Bone marrow (tissue), 2 donors: ENCODE data around the gene BANP.
"Not testable (repeated sequence)": the region's sequence is repeated elsewhere in the genome, so short reads cannot be mapped to it uniquely, and the experiment has no call there.

Experiments used
- DNase-seq, 2 donors: peaks; one replicate each; lab custom pipeline; 2025; lab: John Stamatoyannopoulos, UW

BANP gene, protein sequence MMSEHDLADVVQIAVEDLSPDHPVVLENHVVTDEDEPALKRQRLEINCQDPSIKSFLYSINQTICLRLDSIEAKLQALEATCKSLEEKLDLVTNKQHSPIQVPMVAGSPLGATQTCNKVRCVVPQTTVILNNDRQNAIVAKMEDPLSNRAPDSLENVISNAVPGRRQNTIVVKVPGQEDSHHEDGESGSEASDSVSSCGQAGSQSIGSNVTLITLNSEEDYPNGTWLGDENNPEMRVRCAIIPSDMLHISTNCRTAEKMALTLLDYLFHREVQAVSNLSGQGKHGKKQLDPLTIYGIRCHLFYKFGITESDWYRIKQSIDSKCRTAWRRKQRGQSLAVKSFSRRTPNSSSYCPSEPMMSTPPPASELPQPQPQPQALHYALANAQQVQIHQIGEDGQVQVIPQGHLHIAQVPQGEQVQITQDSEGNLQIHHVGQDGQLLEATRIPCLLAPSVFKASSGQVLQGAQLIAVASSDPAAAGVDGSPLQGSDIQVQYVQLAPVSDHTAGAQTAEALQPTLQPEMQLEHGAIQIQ

DNA sequence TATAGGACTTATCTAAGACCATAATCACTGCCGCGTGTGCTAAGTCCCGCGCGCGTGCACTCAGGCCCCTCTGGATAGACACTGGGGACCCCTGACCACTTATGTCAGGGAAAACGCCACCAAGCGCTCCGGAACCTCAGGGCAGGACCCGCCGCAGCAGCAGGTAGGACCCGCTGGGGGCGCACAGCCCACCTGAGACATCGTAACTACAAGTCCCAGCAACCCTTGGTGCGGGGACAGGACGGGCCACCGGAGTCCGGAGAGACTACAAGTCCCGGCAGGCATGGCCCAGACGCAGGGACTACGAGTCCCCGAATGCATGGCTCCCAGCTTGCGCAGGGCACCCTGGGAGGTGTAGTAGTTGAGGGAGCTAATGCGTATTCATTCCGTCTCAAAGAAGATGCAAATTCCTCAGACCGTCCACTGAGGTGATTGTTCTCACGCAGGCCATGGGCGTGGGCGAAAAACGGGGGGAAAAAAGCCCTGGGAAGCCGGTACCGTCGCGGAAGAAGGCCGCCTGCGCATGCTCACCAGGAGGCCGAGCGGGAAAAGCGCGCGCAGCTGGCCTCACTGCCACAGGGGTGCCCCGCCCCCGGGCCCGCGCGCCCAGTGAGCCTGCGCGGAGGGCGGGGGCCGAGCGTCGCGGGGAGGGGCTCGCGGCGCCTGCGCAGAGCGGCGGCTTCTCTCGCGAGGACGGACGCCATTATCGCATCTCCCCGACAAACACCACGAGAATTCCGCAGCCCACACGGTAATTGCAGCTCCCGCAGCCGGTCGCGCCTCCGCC, at the start of gene BANP:
Gene BANP, plus strand, starts transcription at position 670 of the 787 bp plus-strand sequence. CDS start 23,682 bp downstream, outside the sequence.
- DNase-seq, result peak; percentile 89 to 93

DNA sequence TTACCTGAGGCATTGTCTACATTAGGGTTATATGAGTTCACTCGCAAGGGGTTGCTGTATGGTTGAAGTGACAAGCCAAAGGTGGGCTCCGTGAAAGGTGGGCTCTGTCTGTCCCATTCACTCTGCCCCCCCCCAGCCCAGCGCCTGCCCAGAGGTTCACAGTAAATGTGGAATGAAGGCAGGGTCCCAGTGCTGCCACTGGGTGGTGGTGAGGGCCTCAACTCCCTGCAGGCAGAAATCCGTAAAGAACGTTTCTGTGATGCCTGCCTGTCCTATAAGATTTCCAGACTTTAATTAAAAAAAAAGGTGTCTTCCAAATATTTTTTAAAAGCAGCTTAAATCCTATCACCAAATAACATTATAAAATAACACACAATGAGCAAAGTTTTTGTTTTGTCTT, 46.3 kb upstream of the BANP start:
- not testable (repeated sequence) for DNase-seq

DNA sequence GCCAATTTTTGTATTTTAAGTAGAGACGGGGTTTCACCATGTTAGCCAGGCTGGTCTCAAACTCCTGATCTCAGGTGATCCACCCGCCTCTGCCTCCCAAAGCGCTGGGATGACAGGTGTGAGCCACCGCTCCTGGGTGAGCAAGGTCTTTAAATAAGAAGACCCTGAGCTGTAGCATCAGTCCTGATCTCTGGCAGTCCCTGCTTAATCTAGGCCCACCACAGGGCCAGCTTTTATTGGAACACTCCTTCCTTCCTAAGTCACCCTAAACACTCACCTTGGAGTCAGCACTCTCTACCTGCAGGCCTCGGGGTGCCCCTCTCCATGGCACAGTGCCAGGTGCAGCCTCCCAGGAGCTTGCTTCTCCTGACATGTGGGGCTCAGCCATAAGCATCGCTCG, 45.7 kb upstream of the BANP start:
- not testable (repeated sequence) for DNase-seq

DNA sequence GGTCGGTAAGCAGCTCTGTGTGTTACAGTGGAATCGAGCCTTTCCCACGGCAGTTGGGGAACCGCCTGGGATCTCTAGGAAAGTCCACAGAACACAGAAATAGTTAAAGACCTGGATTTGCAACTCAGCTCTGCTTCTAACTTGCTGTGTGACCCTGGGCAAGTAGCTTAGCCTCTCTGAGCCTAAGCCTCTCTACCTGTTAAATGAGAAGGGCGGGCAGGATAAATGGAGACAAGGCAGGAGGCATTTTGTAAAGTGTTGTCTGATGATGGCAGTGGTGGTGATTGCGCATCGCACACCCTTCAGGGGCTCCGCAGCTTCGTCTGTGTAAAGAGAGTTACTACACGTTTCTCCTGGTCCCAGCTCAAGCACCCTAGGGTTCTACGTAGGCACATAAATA, 43.1 kb upstream of the BANP start:
- not testable (repeated sequence) for DNase-seq

DNA sequence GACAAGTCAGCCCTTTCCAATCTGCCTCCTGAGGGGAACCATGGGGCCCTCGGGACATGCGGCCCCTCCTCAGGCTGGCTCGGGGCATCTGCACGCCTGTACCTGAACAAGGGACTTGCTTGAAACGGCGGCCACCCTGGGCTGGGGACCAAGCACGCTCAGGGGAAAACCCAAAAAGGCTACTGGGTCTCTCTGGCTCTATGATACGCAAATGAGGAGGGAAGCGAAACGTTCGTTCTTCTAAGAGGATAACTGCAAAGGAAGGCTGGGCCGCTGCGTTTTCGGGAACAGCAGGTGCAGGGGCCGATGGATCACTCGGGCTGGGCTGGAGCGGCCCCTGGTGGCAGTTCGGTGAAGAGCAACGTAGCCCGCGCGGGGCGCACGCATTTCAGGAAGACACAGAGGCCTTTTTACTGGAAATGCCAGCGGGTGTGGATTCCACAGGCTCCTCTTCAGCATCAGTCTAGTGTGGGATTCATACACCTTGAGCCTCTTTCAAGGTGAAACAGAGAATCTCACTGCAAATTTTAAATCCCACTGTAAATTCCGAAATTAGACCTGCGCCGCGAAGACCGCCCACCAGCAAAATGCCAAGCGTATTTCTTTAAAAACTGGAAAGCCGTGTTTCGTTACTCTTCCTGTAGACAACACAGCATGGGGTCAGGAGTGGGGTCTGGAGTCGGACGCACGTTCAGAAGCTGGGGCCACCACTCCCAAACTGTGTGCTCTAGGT, 41.9 kb upstream of the BANP start:
- peak; percentile 51 to 52 for DNase-seq

DNA sequence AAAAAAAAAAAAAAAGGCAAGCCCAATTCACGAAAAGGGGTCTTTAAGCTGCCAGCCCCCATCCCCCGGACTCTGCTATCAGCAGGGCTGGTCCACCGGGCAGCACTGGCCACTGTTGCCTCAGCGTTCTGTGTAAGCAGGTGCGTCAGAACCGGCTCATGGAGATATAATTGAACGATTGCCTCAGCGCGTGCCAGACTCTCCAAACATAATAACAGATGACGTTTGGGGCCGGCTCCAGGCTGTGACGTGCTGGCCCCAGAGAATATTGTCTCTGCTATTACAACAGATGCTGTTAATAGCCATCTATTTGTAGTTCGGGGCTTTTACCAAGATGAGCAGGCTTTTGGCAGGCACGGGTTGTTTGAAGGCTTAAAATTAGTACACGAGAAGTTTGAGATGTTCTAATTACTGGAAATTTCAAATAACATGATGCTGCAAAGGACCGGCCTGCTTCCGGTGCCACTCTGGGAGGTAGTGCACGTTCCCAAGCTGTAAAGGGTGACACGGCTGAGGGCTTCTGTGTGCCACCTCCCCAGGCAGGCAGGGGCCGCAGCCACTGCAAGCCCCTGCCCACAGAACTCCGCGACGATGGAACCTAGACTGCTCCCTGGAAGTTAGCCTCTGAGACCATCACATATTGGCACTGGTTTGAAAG, 40.0 kb upstream of the BANP start:
- DNase-seq, result not testable (repeated sequence)

DNA sequence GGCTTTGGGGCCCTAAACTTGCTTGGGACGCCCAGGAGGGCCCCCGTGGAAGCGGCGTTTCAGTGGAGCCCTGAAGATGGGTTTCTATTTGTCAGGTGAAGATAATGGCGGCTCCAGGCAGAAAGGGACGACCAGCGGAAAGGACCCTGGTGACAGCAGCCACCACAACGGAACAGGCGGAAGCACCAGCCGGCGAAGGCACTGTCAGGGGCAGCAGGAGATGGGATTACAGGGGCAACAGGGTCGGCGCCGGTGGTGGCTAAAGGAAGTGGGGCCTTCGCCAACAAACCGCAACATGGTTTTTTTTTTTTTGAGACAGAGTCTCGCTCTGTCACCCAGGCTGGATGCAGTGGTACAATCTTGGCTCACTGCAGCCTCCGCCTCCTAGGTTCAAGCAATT, 38.5 kb upstream of the BANP start:
- DNase-seq, result not testable (repeated sequence)

DNA sequence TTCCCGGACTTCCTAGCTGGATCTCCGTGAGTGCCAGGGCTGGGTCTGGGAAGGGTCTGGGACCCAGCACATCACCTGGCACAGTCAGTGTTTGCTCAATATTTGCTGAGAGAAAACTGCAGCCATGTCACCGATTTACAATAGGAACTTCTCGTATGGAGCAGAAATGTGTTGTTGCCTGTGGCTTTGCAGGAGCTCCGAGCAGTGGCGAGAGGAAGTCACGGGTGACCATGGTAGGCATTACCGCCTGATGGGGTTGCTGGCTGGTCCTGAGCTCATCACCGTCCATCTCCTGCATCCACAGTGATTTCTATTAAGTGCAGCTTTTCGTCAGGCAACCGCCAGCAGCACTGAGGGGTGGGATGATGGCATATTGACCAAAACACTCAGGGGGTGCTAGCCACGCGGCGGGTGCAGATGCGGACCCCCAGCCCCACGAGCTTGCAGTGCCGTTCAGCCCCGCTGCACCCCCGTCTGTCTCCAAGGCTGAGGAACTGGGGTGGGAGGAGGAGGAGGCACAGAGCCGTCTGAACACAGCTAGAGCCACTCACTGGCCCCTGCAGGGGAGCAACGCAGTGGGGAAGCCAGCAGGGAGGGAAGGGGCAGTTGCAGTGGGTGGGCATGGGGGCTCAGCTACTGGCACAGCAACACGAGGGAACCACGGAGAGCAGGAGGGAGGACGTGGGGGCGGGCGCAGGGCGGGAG, 37.1 kb upstream of the BANP start:
- not testable (repeated sequence) for DNase-seq

DNA sequence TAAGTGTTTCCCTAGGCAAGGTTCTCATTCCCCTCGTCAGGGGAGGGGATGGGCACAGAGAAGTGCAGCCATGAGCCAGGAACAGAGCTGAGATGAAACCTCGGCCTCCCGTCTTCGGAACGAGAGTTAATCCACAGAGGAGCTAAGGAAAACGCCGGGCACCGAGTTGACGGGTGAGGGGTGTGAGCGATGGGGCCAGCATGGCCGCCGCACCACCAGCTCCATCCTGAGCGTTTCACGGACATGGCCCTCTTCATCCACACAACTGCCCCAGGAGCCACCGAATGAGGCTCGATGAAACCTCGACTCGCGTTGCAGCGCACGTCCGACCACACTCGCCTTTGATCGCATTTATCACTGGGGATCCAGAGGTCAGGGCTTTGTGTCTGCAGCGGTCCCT, 36.4 kb upstream of the BANP start:
- DNase-seq, result no peak

DNA sequence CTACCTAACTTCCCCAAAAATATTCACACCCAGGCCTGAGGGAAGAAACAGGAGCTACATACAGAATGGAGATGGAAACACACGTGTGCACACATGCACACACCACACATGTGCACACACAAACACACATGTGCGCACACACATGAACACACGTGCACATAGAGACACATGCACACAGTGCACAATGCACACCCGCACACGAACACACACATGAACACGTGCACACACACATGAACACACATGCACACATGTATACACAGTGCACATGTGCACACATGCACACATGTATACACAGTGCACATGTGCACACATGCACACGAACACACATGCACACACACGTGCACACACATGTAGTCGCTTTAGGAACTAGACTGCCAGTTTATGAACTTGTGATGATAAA, 33.7 kb upstream of the BANP start:
- DNase-seq, result no peak

DNA sequence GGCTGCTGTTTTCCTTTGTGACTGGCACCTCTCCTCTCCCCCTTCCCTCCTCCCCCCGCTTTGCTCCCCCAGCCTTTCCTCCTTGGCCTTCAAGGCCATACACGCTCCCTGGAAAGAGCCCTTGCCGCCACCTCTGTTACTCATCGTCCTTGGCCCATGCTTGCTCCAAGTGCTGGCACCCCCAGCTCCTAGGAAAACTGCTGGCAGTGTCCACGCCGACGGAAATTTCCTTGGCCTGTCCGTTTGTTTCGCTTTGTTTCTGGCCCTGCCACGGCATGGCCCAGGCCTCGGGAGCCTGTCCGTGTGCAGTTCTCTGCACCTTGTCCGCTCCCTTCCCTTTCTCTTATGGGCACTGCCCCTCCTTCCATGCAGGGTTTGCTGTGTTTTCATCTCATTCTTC, 32.9 kb upstream of the BANP start:
- DNase-seq, result no peak

DNA sequence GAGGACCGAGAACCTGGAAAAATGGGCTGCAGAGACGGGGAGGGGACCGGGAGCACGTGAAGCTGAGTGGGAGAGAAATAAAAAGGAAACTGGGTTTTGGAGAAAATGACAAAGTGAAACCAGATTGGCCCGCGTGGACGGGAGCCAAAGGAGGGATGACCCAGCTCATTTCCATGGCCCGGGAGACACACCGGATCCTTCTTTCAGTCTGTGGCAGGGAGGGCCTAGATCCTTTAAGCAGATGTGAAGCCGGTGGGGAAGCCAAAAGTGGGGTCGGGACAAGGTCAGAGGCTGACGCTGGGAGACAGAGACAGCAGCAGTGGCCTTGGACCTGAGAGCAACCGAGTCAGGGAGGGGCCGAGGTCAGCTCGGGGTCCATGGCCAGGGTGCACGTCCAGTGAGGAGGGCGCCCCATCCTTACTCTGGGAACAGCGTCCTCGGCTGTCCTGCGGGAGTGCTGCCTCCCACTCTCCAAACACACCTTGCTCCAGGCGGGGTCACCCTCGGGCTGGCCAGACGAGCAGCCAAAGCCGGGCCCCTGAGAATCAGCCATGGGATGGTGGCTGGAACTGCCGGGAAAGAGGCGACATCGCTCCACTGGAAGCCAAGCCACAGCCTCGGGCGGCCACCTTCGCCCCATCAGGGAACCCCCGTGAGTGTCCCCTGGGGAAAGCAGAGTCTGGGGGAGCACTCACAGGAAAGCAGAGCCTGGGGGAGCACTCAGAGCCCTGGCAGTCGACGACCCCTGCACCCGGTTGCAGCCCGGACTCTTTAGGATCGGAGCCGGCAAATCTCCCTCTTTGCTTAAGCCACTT, 32.2 kb upstream of the BANP start:
- DNase-seq, result no peak

DNA sequence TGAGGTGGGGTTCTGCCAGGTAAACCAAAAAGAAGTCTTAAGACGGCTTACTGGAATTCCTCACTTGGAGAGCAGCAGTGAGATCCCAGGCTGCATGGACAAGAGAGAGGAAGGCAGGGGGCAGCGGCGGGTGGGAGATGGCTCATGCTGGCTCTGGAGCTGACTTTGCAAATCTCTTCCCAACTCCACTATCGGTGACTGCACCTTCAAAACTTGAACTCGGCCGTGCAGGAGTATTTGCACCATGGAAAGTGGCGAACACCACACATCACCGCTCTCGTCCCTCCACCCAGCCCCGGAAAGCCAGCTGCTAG, 31.6 kb upstream of the BANP start:
- no peak for DNase-seq

DNA sequence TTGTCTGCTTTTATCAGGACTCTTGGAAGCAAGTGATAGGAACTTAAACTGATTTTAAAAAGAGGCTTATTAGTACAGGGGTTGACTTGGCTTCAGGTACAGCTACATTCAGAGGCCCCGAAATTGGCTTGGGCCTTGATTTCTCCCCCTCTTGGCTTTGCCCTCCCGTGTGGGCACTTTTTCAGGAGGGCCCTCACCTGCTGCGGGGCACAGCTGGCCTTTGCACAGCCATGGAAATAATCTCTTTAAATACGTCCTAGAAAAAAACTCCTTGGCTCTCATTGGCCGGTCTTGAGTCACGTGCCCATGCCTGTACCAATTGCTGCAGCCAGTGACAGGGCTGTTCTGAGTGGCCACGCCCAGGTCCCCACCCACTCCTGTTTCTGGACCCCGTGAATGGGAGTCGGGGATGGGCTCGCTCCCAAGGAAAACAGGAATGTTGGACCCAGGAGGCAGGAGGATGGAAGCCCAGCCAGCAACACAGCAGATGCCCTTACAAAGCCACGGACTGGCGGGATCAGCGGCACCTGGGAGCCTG, 29.9 kb upstream of the BANP start:
- DNase-seq, result no peak

DNA sequence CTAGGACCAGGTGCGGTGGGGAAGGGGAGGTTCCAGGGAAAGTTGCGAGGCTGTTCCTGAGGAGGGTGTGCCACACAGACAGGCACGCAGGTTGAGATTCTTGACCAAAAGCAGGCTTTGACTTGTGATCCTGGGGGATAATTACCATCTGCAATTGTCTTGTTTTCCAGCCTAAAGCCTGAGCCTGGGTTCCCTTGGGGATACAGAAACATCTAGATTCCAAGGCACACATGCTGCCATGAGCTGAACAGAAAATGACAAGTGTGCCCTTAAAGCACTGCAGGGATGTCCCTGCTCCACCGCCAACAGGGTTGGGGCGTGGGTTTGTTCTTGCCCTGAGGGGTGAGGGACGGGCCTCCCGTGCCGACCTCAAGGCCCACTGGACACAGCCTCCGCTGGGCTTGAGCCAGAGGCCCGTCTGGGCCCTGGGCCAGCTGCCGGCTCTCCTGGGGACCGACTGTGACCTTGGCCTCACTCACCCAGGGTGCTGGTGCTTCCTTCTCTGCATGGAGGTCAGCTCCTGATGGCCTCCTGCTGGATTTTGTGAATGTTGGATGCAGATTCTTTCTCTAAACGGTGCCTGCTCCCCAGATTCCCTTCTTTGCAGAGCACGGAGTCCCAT, 28.9 kb upstream of the BANP start:
- no peak for DNase-seq

DNA sequence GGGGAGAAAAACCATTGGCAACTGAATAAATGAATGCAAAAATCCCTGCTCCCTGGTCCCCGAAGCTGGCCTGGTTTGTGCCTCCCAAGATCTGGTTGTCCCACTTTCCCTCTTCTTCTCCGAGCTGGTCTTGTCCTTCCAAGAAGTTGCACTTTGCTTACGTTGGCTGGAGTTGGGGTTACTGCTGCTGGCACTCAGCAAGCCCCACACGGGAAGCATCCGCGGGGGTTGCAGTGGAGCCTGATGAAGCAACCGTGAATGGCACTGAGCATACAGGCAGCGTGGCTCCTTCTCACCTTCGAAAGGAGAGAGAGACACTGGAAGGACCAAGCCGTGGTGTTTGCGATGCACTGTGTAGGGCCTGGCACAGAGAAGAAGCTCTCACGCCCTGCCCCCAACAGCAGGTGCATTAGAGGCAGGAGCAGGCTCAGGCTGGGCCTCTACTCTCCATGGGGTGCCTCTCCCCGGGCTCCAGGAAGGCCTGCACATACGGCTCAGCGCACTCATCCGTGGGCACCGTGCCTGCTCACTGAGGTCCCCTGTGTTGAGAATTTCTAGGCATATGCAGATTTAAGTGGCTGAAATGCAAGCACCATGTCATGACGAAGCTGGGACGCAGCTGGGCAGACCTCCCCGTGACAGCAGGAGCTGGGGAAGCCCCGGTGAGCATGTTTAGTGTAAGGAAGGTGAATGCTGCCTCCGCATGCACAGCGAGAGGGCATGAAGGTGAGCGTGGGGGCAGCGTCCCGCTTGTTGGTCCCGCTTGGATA, 27.0 kb upstream of the BANP start:
- no peak for DNase-seq

DNA sequence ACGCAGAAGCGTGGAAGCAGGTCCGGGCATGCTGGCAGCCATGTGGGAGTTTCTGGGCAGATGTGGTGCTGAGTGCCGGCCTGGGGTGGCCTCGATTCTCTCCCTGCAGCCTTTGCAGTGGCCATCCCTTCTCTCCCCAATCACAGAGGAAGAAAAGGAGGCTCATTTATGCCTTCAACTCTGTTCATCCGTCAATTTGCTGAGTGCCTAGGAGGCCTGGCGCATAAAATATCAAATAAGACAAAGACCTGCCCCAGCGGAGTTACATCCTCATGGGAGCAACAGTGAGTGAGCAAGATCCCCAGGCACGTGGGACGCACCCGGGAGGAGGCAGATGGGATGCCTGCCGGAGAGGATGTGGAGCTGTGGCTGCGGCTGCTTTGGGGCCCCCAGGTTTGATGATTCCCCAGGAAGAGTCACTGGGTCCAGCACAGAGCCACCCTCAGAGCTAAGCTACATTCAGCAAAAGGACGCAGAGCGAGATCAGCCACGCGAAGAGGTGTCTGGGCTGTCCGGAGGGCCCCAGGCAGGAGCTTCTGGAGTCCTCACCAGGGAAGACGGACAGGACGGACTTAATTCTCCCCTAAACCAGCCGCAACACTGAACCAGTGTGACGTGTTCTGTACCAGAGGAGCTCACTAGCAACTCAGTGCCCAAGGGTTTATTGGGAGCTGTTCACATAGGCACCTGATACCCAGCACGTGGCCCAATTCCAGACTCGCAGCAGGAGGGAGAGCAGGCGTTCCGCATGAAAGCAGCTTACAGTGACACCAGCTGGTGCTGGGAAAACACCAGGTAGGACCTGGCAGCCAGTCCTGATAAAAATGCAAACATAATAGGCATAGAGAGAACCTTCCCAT, 26.2 kb upstream of the BANP start:
- no peak for DNase-seq
